Endodermal cell (in vitro differentiated cells): ENCODE results near the gene EVL. TPM values are rescaled to one million over a fixed set of nuclear protein-coding genes. Genes with fewer than 3 reads are reported as not detected.

Experiments
- DNase-seq: peaks from one replicate; pipeline ENCODE4 v3.0.0-alpha.2; 2017
- H3K27ac ChIP-seq: 2 replicates; pipeline ENCODE4 v1.5.1; 2013; ENCODE audit warnings: mild to moderate bottlenecking, low read depth, low read length, moderate library complexity
- H3K27me3 ChIP-seq: 2 replicates; pipeline ENCODE4 v1.6.1; 2013; ENCODE audit warnings: mild to moderate bottlenecking, low read length, moderate library complexity; ENCODE audit not compliant: insufficient read depth, control insufficient read depth, poor library complexity, severe bottlenecking
- H3K36me3 ChIP-seq: 2 replicates; pipeline ENCODE4 v1.7.0; 2013; ENCODE audit warnings: mild to moderate bottlenecking, low read length, moderate library complexity; ENCODE audit not compliant: control insufficient read depth, insufficient read depth
- H3K4me1 ChIP-seq: one replicate; pipeline ENCODE4 v1.7.0; 2013; ENCODE audit warnings: low read length; ENCODE audit not compliant: control insufficient read depth, insufficient read depth
- H3K4me3 ChIP-seq: 2 replicates; pipeline ENCODE4 v1.5.1; 2013; ENCODE audit warnings: mild to moderate bottlenecking, low read length, moderate library complexity
- H3K9ac ChIP-seq: 2 replicates; pipeline ENCODE4 v1.6.1; 2013; ENCODE audit warnings: mild to moderate bottlenecking, low read length, moderate library complexity; ENCODE audit not compliant: poor library complexity, severe bottlenecking; ENCODE audit errors: extremely low read depth
- H3K9me3 ChIP-seq: 2 replicates; pipeline ENCODE4 v1.6.1; 2013; ENCODE audit warnings: mild to moderate bottlenecking, low read length, moderate library complexity; ENCODE audit not compliant: control insufficient read depth
- H3K27ac Mint-ChIP-seq: 2 replicates; pipeline ENCODE4 v1.8.0; 2020; ENCODE audit warnings: mixed read lengths
- H3K27me3 Mint-ChIP-seq: 2 replicates; pipeline ENCODE4 v1.8.0; 2021; ENCODE audit warnings: mild to moderate bottlenecking, mixed read lengths; ENCODE audit not compliant: insufficient read depth
- H3K36me3 Mint-ChIP-seq: 2 replicates; pipeline ENCODE4 v1.8.0; 2020; ENCODE audit warnings: low read depth, mixed read lengths
- H3K4me1 Mint-ChIP-seq: 2 replicates; pipeline ENCODE4 v1.8.0; 2020; ENCODE audit warnings: mixed read lengths
- H3K4me3 Mint-ChIP-seq: 2 replicates; pipeline ENCODE4 v1.8.0; 2020; ENCODE audit warnings: mild to moderate bottlenecking, moderate library complexity, mixed read lengths
- H3K9me3 Mint-ChIP-seq: 2 replicates; pipeline ENCODE4 v1.8.0; 2020; ENCODE audit warnings: mild to moderate bottlenecking, mixed read lengths
- WGBS, 2 experiments: methylation state at CpG; one replicate each; pipeline versions ENCODE4 v1.1.5 to v1.1.7; 2013; ENCODE audit warnings: missing lambda C conversion rate in 2 of 2, mixed read lengths in 1 of 2; ENCODE audit not compliant: insufficient coverage in 1 of 2, insufficient read length in 1 of 2; 5-methylcytosine and 5-hydroxymethylcytosine counted together
- total RNA-seq, 2 donors: library from RNA; stranded (reverse); fragmentation: NEBNext Ultra II Directional in 1 of 2; extraction: Animal tissue kit (Norgen Biotek cat#: 25700) in 1 of 2; gene quantifications; 2 replicates in 1 of 2; 3 replicates in 1 of 2; pipeline ENCODE4 v1.2.1, GENCODE V29; 2021
- TF ChIP-seq, protein P1 (sequence below): fragments of 200-600 bp; sonication (generic); conservative IDR thresholded peaks from 2 replicates; pipeline ENCODE4 v1.5.0; 2021; ENCODE audit warnings: antibody characterized with exemption, mild to moderate bottlenecking

Gene EVL
- total RNA-seq, 2 donors from 2014 or later = 61.1 to 71.3 TPM

DNA sequence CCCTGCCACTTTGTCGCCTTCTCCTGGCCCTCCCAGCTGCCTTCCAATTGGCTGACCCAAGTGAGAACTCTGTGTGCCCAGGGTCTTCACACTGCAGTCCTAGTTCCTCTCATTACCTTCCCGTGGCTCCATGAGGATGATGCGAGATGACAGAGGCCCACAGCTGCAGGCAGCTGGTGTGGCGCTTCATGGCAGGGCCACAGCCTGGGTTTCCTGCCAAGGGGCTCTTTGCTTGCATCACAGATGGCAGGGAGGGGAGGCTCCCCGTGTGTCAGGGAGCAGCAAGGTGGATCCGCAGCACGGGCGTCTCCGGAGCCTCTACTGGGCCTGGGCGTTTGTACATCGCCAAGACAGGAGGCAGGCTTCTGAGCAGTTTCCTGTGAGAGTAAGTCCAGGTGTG lies 65.3 kb downstream of the EVL start:
- no peaks in the 10 kb centered on the region for H3K27me3 ChIP-seq
- no peak overlapping the region for H3K27ac ChIP-seq
- peaks cover 18% of the 10 kb centered on the region for H3K36me3 Mint-ChIP-seq
- no peak overlapping the region for H3K4me3 Mint-ChIP-seq
- 91 to 99% methylated on average over 8 to 11 of the region's 11 CpGs for WGBS, 2 experiments
- H3K9ac ChIP-seq = peak overlapping the region; percentile 20
- no peak overlapping the region for H3K4me3 ChIP-seq
- peaks cover 9% of the 10 kb centered on the region for H3K4me1 ChIP-seq
- peaks cover 9% of the 10 kb centered on the region for H3K4me1 Mint-ChIP-seq
- peaks cover 22% of the 10 kb centered on the region for H3K36me3 ChIP-seq
- H3K9me3 ChIP-seq = no peaks in the 10 kb centered on the region
- TF ChIP-seq, protein P1, sequence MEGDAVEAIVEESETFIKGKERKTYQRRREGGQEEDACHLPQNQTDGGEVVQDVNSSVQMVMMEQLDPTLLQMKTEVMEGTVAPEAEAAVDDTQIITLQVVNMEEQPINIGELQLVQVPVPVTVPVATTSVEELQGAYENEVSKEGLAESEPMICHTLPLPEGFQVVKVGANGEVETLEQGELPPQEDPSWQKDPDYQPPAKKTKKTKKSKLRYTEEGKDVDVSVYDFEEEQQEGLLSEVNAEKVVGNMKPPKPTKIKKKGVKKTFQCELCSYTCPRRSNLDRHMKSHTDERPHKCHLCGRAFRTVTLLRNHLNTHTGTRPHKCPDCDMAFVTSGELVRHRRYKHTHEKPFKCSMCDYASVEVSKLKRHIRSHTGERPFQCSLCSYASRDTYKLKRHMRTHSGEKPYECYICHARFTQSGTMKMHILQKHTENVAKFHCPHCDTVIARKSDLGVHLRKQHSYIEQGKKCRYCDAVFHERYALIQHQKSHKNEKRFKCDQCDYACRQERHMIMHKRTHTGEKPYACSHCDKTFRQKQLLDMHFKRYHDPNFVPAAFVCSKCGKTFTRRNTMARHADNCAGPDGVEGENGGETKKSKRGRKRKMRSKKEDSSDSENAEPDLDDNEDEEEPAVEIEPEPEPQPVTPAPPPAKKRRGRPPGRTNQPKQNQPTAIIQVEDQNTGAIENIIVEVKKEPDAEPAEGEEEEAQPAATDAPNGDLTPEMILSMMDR = no peak
- H3K27ac Mint-ChIP-seq = no peak overlapping the region
- no peaks in the 10 kb centered on the region for H3K9me3 Mint-ChIP-seq
- no peak for DNase-seq
- H3K27me3 Mint-ChIP-seq = no peaks in the 10 kb centered on the region

DNA sequence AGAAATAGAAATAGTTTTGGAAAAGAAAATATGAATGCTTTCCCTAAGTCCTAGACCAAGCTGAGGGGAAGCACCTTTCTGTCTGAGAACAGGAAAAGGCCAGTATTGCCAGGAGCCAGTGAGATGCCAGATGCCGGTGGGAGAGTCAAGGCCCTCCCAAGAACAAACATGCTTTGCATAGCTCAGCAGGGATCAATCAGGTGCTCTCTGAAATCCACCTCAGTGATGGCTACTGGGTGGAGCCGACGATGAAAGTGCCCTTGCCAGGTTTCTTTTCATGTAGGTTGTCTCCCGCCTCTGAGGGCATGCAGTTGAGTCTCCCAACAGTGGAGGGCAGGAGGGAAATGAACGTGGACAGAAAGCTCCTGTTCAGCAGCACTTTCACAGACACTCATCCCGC lies 66.0 kb downstream of the EVL start:
- H3K4me1 ChIP-seq = peaks cover 9% of the 10 kb centered on the region
- DNase-seq = peak; percentile 89
- peaks cover 9% of the 10 kb centered on the region for H3K4me1 Mint-ChIP-seq
- H3K36me3 ChIP-seq = peaks cover 22% of the 10 kb centered on the region
- no peaks in the 10 kb centered on the region for H3K27me3 ChIP-seq
- H3K4me3 Mint-ChIP-seq = no peak overlapping the region
- no peaks in the 10 kb centered on the region for H3K9me3 ChIP-seq
- no peak overlapping the region for H3K4me3 ChIP-seq
- peak overlapping the region; percentile 20 for H3K9ac ChIP-seq
- H3K27ac Mint-ChIP-seq = no peak overlapping the region
- H3K36me3 Mint-ChIP-seq = peaks cover 18% of the 10 kb centered on the region
- no peak overlapping the region for H3K27ac ChIP-seq
- H3K27me3 Mint-ChIP-seq = no peaks in the 10 kb centered on the region
- TF ChIP-seq, protein P1 = no peak
- H3K9me3 Mint-ChIP-seq = no peaks in the 10 kb centered on the region
- WGBS, 2 experiments = 64 to 84% methylated on average over 5 to 6 of the region's 6 CpGs

DNA sequence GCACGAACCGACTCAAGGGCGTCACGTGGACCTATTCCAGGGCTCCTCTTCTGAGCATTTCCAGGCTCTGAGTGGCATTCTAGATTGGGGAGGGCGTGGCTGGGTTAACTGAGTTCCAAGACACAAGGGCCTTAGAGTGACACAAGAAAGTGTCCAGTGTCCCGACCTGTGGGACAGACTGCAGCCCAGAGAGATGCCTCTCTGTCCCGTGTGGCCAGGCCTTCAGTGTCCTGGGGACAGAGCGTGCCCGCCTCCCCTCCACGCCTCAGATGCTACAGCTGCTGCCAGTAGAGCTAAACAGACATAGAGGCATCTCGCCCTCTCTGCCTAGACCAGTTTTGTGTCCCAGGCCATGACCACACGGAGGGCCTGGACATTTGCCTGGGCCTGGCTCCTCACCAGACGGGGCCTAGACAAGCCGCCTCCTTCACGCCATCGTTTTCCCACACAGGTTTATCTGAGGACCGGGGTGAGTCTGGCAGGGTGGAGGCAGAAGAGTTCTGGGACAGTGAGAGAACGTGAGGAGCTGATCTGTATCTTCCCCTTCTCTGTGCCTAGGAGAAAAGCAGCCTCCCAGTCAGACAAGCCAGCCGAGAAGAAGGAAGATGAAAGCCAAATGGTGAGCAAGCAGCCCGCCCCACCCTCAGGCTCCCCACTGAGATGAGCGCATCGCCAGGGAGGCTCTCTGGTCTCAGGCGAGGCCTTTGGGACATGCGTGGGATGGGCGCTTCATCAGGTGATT lies 67.1 kb downstream of the EVL start:
- Histone ChIP-seq H3K4me3 (no peak overlapping the region), H3K27ac (no peak overlapping the region), H3K36me3 (peaks cover 14% of the 10 kb centered on the region), H3K4me1 (peaks cover 9% of the 10 kb centered on the region), H3K9me3 (no peaks in the 10 kb centered on the region), H3K27me3 (no peaks in the 10 kb centered on the region), H3K9ac (no peak overlapping the region)
- peaks cover 9% of the 10 kb centered on the region for H3K4me1 Mint-ChIP-seq
- no peaks in the 10 kb centered on the region for H3K27me3 Mint-ChIP-seq
- 84 to 87% methylated on average over 20 to 25 of the region's 25 CpGs for WGBS, 2 experiments
- H3K27ac Mint-ChIP-seq = no peak overlapping the region
- H3K4me3 Mint-ChIP-seq = no peak overlapping the region
- no peaks in the 10 kb centered on the region for H3K9me3 Mint-ChIP-seq
- TF ChIP-seq, protein P1 = no peak
- H3K36me3 Mint-ChIP-seq = peaks cover 18% of the 10 kb centered on the region
- no peak for DNase-seq
